Measurements from ENCODE around the gene INAFM1.

DNA sequence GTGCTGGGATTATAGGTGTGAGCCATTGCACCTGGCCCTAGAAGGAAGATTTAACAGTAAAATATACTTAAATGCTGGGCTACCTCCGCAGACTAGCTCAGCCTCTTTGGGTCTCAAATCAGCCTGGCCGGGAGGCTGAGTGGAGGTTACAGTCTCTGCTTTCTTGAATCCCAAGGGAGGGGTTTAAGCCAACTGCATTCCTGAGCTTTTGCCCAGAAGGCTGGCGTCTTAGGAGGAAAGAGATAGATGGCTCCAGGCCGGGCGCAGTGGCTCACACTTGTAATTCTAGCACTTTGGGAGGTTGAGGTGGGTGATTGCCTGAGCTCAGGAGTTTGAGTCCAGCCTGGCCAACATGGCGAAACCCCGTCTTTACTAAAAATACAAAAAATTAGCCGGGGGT lies 34.4 kb downstream of the INAFM1 start:
- TF ChIP-seq, protein P1, sequence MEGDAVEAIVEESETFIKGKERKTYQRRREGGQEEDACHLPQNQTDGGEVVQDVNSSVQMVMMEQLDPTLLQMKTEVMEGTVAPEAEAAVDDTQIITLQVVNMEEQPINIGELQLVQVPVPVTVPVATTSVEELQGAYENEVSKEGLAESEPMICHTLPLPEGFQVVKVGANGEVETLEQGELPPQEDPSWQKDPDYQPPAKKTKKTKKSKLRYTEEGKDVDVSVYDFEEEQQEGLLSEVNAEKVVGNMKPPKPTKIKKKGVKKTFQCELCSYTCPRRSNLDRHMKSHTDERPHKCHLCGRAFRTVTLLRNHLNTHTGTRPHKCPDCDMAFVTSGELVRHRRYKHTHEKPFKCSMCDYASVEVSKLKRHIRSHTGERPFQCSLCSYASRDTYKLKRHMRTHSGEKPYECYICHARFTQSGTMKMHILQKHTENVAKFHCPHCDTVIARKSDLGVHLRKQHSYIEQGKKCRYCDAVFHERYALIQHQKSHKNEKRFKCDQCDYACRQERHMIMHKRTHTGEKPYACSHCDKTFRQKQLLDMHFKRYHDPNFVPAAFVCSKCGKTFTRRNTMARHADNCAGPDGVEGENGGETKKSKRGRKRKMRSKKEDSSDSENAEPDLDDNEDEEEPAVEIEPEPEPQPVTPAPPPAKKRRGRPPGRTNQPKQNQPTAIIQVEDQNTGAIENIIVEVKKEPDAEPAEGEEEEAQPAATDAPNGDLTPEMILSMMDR (IDR thresholded peaks at IDR 0.05) = no peak
- TF ChIP-seq POLR2A (IDR thresholded peaks at IDR 0.05) = no peak

Data from Peyer's patch (tissue), 4 donors.